ENCODE measurements around the gene RYR3. TPM values are rescaled to one million over a fixed set of nuclear protein-coding genes. Genes with fewer than 3 reads are reported as not detected.

RYR3 gene
- total and polyA plus RNA-seq, 2 of the 13 experiments (the other 11 are each of a cell fraction or from before 2014, with no cell fraction given), result not detected

DNA sequence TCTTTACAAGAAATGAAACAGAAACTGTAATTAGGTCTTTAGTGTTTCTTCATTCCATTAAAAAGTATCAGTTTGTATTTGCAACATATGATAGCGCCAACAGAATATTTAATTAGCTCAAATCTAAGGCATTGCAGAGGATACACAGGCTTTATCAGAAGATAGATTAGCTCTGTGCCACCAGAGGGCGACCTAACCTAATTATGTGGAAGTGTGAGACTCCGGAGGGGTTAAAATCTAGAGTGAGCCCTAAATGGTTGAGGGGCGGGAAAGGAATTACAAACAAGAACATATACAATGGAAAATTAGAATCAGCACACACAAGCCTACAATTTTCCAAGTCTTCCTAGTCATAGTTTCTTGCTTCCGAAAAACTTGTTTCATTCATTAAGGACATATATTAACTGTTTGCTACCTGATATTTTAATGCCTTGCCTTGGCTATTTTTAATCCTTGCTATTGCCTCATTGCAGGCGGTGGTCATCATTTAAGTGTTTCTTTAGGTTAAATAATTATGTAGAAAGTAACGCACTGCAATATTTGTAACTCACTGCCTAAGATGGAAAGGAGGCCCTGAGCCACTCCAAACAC lies 18.0 kb upstream of the RYR3 start (continued):
- no peak for TF ChIP-seq ZNF318 (CRISPR knock-in tag; IDR thresholded peaks at IDR 0.05)
- TF ChIP-seq MIXL1 (CRISPR knock-in tag; IDR thresholded peaks at IDR 0.05), result 0 out of 2 replicates have a peak, but pooled peaks have one; percentile 27
- TF ChIP-seq PCBP1 (IDR thresholded peaks at IDR 0.05; ENCODE audit: borderline replicate concordance, low read depth, low read length), result no peak
- TF ChIP-seq SMC3 (IDR thresholded peaks at IDR 0.05; ENCODE audit: low read length), result peak; percentile 64
- TF ChIP-seq ZNF652 (CRISPR knock-in tag; IDR thresholded peaks at IDR 0.05; ENCODE audit: borderline replicate concordance, low read depth), result peak; percentile 89
- TF ChIP-seq SMAD9 (CRISPR knock-in tag; IDR thresholded peaks at IDR 0.05), result no peak
- TF ChIP-seq, protein P1, sequence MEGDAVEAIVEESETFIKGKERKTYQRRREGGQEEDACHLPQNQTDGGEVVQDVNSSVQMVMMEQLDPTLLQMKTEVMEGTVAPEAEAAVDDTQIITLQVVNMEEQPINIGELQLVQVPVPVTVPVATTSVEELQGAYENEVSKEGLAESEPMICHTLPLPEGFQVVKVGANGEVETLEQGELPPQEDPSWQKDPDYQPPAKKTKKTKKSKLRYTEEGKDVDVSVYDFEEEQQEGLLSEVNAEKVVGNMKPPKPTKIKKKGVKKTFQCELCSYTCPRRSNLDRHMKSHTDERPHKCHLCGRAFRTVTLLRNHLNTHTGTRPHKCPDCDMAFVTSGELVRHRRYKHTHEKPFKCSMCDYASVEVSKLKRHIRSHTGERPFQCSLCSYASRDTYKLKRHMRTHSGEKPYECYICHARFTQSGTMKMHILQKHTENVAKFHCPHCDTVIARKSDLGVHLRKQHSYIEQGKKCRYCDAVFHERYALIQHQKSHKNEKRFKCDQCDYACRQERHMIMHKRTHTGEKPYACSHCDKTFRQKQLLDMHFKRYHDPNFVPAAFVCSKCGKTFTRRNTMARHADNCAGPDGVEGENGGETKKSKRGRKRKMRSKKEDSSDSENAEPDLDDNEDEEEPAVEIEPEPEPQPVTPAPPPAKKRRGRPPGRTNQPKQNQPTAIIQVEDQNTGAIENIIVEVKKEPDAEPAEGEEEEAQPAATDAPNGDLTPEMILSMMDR (CRISPR knock-in tag; IDR thresholded peaks at IDR 0.05), result peak; percentile 66

Measured in HepG2 (cell line).